Choroid plexus epithelial cell (primary cell): ENCODE results near the gene EEFSEC.

Experiments used
- DNase-seq: peaks from one replicate; pipeline ENCODE4 v3.0.0-alpha.2; 2010; ENCODE audit warnings: low read depth
- H3K4me3 ChIP-seq: 2 replicates; pipeline ENCODE4 v1.5.1; 2011; ENCODE audit warnings: low read depth, mild to moderate bottlenecking, control low read depth, low read length, moderate library complexity
- CTCF ChIP-seq: conservative IDR thresholded peaks from 2 replicates; pipeline ENCODE4 v1.5.1; 2011; ENCODE audit warnings: low read depth, mild to moderate bottlenecking, control low read depth, inconsistent platforms, low read length, moderate library complexity

The EEFSEC gene

GRCh38 chr3:128153156-128154041 lies at the start of gene EEFSEC:
TSS of gene EEFSEC (plus strand) at chr3:128153481. CDS start at chr3:128153508, 27 bp downstream.
- peak within 1 kb of the TSS; percentile 86 for H3K4me3 ChIP-seq
- DNase-seq: peak; percentile 84
- TF ChIP-seq CTCF: no peak

GRCh38 chr3:128107834-128108233 lies 45.4 kb upstream of the EEFSEC start:
- no peak overlapping the region for H3K4me3 ChIP-seq
- no peak for DNase-seq
- no peak for TF ChIP-seq CTCF

- no peak overlapping the region for H3K4me3 ChIP-seq
- no peak for TF ChIP-seq CTCF
- no peak for DNase-seq
These were observed 42.1 kb upstream of the EEFSEC start for GRCh38 chr3:128111147-128111546.

- TF ChIP-seq CTCF: peak; percentile 38
- peak; percentile 93 for DNase-seq
- H3K4me3 ChIP-seq: no peak overlapping the region
These were observed 40.8 kb upstream of the EEFSEC start for GRCh38 chr3:128112357-128112968.

GRCh38 chr3:128113817-128114794 lies 39.2 kb upstream of the EEFSEC start:
- H3K4me3 ChIP-seq: no peak overlapping the region
- DNase-seq: no peak

More at GRCh38 chr3:128113817-128114794, 39.2 kb upstream of the EEFSEC start:
- TF ChIP-seq CTCF: no peak
